ENCODE measurements around the gene GIT1.

- TF ChIP-seq, protein P1, sequence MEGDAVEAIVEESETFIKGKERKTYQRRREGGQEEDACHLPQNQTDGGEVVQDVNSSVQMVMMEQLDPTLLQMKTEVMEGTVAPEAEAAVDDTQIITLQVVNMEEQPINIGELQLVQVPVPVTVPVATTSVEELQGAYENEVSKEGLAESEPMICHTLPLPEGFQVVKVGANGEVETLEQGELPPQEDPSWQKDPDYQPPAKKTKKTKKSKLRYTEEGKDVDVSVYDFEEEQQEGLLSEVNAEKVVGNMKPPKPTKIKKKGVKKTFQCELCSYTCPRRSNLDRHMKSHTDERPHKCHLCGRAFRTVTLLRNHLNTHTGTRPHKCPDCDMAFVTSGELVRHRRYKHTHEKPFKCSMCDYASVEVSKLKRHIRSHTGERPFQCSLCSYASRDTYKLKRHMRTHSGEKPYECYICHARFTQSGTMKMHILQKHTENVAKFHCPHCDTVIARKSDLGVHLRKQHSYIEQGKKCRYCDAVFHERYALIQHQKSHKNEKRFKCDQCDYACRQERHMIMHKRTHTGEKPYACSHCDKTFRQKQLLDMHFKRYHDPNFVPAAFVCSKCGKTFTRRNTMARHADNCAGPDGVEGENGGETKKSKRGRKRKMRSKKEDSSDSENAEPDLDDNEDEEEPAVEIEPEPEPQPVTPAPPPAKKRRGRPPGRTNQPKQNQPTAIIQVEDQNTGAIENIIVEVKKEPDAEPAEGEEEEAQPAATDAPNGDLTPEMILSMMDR (IDR thresholded peaks at IDR 0.05) = no peak
- no peak for TF ChIP-seq POLR2A (IDR thresholded peaks at IDR 0.05)
- TF ChIP-seq POLR2AphosphoS5 (IDR thresholded peaks at IDR 0.05) = no peak
- no peak for TF ChIP-seq EP300 (IDR thresholded peaks at IDR 0.05; ENCODE audit: low read depth)
Measured at GRCh38 chr17:29612094-29612403, 22.6 kb upstream of the GIT1 start.

Data from transverse colon (tissue), 4 donors.